22Rv1 (cell line): Measurements from ENCODE around the gene FBXO36.

Source experiments
- ZFX ChIP-seq: fragments of 450-650 bp; IDR thresholded peaks from 2 replicates; pipeline ENCODE4 v1.6.1; 2017; ENCODE audit warnings: antibody characterized with exemption, borderline replicate concordance
- TF ChIP-seq, protein P1 (sequence below): fragments of 450-650 bp; IDR thresholded peaks from 2 replicates; pipeline ENCODE4 v1.5.1; 2017; ENCODE audit warnings: mild to moderate bottlenecking

GRCh38 chr2:229993236-229993635, 70.9 kb downstream of the FBXO36 start:
- TF ChIP-seq, protein P1, sequence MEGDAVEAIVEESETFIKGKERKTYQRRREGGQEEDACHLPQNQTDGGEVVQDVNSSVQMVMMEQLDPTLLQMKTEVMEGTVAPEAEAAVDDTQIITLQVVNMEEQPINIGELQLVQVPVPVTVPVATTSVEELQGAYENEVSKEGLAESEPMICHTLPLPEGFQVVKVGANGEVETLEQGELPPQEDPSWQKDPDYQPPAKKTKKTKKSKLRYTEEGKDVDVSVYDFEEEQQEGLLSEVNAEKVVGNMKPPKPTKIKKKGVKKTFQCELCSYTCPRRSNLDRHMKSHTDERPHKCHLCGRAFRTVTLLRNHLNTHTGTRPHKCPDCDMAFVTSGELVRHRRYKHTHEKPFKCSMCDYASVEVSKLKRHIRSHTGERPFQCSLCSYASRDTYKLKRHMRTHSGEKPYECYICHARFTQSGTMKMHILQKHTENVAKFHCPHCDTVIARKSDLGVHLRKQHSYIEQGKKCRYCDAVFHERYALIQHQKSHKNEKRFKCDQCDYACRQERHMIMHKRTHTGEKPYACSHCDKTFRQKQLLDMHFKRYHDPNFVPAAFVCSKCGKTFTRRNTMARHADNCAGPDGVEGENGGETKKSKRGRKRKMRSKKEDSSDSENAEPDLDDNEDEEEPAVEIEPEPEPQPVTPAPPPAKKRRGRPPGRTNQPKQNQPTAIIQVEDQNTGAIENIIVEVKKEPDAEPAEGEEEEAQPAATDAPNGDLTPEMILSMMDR, result no peak
- TF ChIP-seq ZFX, result no peak
